Breast epithelium (tissue), 4 donors: ENCODE results near the gene GREM1. TPM values are rescaled to one million over a fixed set of nuclear protein-coding genes. Genes with fewer than 3 reads are reported as not detected.
A peak's percentile ranks its signal among the peaks of the same experiment; 100 is the strongest.

ENCODE experiments used
- DNase-seq, 2 donors: peaks; one replicate each; pipeline ENCODE4 v3.0.0-alpha.2; 2019; ENCODE audit warnings: low spot score in 2 of 2
- H3K27ac ChIP-seq, 2 donors: fragments of 200-600 bp; sonication (generic) in 1 of 2; one replicate each; pipeline ENCODE4 v1.5.1; 2016 to 2019; ENCODE audit warnings: mild to moderate bottlenecking in 1 of 2
- H3K27me3 ChIP-seq, 2 donors: fragments of 200-600 bp; sonication (generic) in 1 of 2; one replicate each; pipeline versions ENCODE4 v1.5.1 to v1.6.0; 2017 to 2019; ENCODE audit warnings: control low read depth in 1 of 2, mild to moderate bottlenecking in 1 of 2
- H3K36me3 ChIP-seq: fragments of 200-600 bp; one replicate; pipeline ENCODE4 v1.5.1; 2019
- H3K4me1 ChIP-seq, 2 donors: fragments of 200-600 bp; sonication (generic); one replicate each; pipeline ENCODE4 v1.5.1; 2016 to 2019; ENCODE audit warnings: control low read depth in 1 of 2
- H3K4me3 ChIP-seq, 3 donors: fragments of 200-600 bp; sonication (generic); 1 replicate in 2 of 3; 2 replicates in 1 of 3; pipeline ENCODE4 v1.5.1; 2016 to 2019; ENCODE audit warnings: mild to moderate bottlenecking in 3 of 3, moderate library complexity in 2 of 3
- H3K9me3 ChIP-seq, 2 donors: fragments of 200-600 bp; sonication (generic) in 1 of 2; one replicate each; pipeline ENCODE4 v1.5.1; 2016 to 2019; ENCODE audit warnings: control low read depth in 1 of 2
- CTCF ChIP-seq, 3 donors: fragments of 450-650 bp; IDR thresholded peaks; one replicate each; pipeline ENCODE4 v1.5.1; 2016 to 2017; ENCODE audit warnings: antibody characterized with exemption in 3 of 3, mild to moderate bottlenecking in 3 of 3, moderate library complexity in 3 of 3
- POLR2A ChIP-seq: fragments of 450-650 bp; IDR thresholded peaks from one replicate; pipeline ENCODE4 v1.6.1; 2016; ENCODE audit warnings: antibody characterized with exemption, mild to moderate bottlenecking, moderate library complexity
- POLR2AphosphoS5 ChIP-seq, 3 donors: sonication (generic); formaldehyde crosslinking; IDR thresholded peaks; one replicate each; pipeline ENCODE4 v1.6.1; 2017; ENCODE audit warnings: antibody characterized with exemption in 3 of 3
- intact Hi-C: fragments of 100-400 bp; cut with DNase I; formaldehyde crosslinking; loops from one replicate; pipeline ENCODE4 v1.15.1; 2023; ENCODE audit warnings: low total_unique reads
- total RNA-seq, 3 donors: library from RNA; depleted of rRNA; stranded (reverse); fragments of >200 nt; gene quantifications; one replicate each; pipeline ENCODE4 v1.1.0, GENCODE V29; 2016

The GREM1 gene
- total RNA-seq, 3 donors from 2014 or later, result 1.4 to 21.3 (median 2.5) TPM

- DNase-seq, result no peak
- Histone ChIP-seq H3K4me3 (no peak overlapping the region), H3K4me1 (peaks cover 0 to 3% of the 10 kb centered on the region in 2 donors), H3K36me3 (no peaks in the 10 kb centered on the region), H3K27ac (no peak overlapping the region), H3K9me3 (no peaks in the 10 kb centered on the region), H3K27me3 (no peaks in the 10 kb centered on the region)
- intact Hi-C loops, result no loop called here
- TF ChIP-seq POLR2A, result no peak
- no peak for TF ChIP-seq POLR2AphosphoS5 (IDR thresholded peaks at IDR 0.05)
- TF ChIP-seq CTCF (IDR thresholded peaks at IDR 0.05), result no peak
Observed at GRCh38 chr15:32674681-32675080, 43.1 kb upstream of the GREM1 start.

GRCh38 chr15:32675466-32675865 lies 42.3 kb upstream of the GREM1 start:
- TF ChIP-seq POLR2AphosphoS5 (IDR thresholded peaks at IDR 0.05) (no peak), CTCF (IDR thresholded peaks at IDR 0.05) (no peak), POLR2A (no peak)
- no peak overlapping the region for H3K4me3 ChIP-seq
- peaks cover 0 to 3% of the 10 kb centered on the region in 2 donors for H3K4me1 ChIP-seq
- no peaks in the 10 kb centered on the region for H3K9me3 ChIP-seq
- H3K27me3 ChIP-seq, result no peaks in the 10 kb centered on the region
- no peaks in the 10 kb centered on the region for H3K36me3 ChIP-seq
- DNase-seq, result no peak
- intact Hi-C loops, result no loop called here
- no peak overlapping the region for H3K27ac ChIP-seq

- H3K4me3 ChIP-seq, result no peak overlapping the region
- H3K9me3 ChIP-seq, result no peaks in the 10 kb centered on the region
- H3K27me3 ChIP-seq, result no peaks in the 10 kb centered on the region
- TF ChIP-seq POLR2A (no peak), POLR2AphosphoS5 (IDR thresholded peaks at IDR 0.05) (no peak), CTCF (IDR thresholded peaks at IDR 0.05) (no peak)
- no peak overlapping the region for H3K27ac ChIP-seq
- DNase-seq, result no peak
- intact Hi-C loops, result no loop called here
- H3K4me1 ChIP-seq, result peaks cover 0 to 3% of the 10 kb centered on the region in 2 donors
- no peaks in the 10 kb centered on the region for H3K36me3 ChIP-seq
Observed at GRCh38 chr15:32676169-32676568, 41.6 kb upstream of the GREM1 start.

GRCh38 chr15:32677238-32677750 lies 40.5 kb upstream of the GREM1 start:
- Histone ChIP-seq H3K4me1 (peaks cover 0 to 3% of the 10 kb centered on the region in 2 donors), H3K27ac (peak overlapping the region in 1 of 2 donors; percentile 34), H3K9me3 (no peaks in the 10 kb centered on the region), H3K36me3 (no peaks in the 10 kb centered on the region), H3K27me3 (no peaks in the 10 kb centered on the region), H3K4me3 (no peak overlapping the region)
- TF ChIP-seq POLR2AphosphoS5 (IDR thresholded peaks at IDR 0.05) (no peak), POLR2A (no peak), CTCF (IDR thresholded peaks at IDR 0.05) (no peak)
- intact Hi-C loops, result no loop called here
- DNase-seq, result no peak

GRCh38 chr15:32679298-32679690 lies 38.5 kb upstream of the GREM1 start:
- intact Hi-C loops, result no loop called here
- no peaks in the 10 kb centered on the region for H3K27me3 ChIP-seq
- peaks cover 0 to 3% of the 10 kb centered on the region in 2 donors for H3K4me1 ChIP-seq
- no peak for TF ChIP-seq POLR2A
- TF ChIP-seq CTCF (IDR thresholded peaks at IDR 0.05), result no peak
- TF ChIP-seq POLR2AphosphoS5 (IDR thresholded peaks at IDR 0.05), result no peak
- no peak overlapping the region for H3K4me3 ChIP-seq
- no peaks in the 10 kb centered on the region for H3K9me3 ChIP-seq
- no peak overlapping the region for H3K27ac ChIP-seq
- no peak for DNase-seq
- no peaks in the 10 kb centered on the region for H3K36me3 ChIP-seq
